PFSK-1 (cell line): ENCODE results near the gene COA1.

Experiments
- FOXP2 ChIP-seq: optimal IDR thresholded peaks from 2 replicates; pipeline ENCODE3; 2011; ENCODE audit warnings: borderline replicate concordance, control low read depth, inconsistent platforms; ENCODE audit not compliant: insufficient read depth; ENCODE audit errors: extremely low read length, extremely low read depth
- POLR2AphosphoS5 ChIP-seq: IDR thresholded peaks from 2 replicates; pipeline ENCODE4 v1.6.1; 2012; ENCODE audit warnings: low read depth, mild to moderate bottlenecking, control low read depth, low read length, moderate library complexity
- SIN3A ChIP-seq: IDR thresholded peaks from 2 replicates; pipeline ENCODE4 v1.6.1; 2012; ENCODE audit warnings: mild to moderate bottlenecking, low read length, moderate library complexity, borderline replicate concordance; ENCODE audit not compliant: insufficient read depth
- TAF1 ChIP-seq: IDR thresholded peaks from 2 replicates; pipeline ENCODE4 v1.6.1; 2012; ENCODE audit warnings: low read length, control low read depth, borderline replicate concordance; ENCODE audit not compliant: insufficient read depth
- TF ChIP-seq, protein P1 (sequence below), 2 experiments: IDR thresholded peaks; 2 replicates each; pipeline versions ENCODE4 v1.6.1 to v1.8.0; 2011 to 2012; ENCODE audit warnings: low read depth in 2 of 2, low read length in 2 of 2, control low read depth in 1 of 2, inconsistent platforms in 1 of 2, mild to moderate bottlenecking in 1 of 2, moderate library complexity in 1 of 2; ENCODE audit not compliant: insufficient read depth in 1 of 2

COA1 gene

DNA sequence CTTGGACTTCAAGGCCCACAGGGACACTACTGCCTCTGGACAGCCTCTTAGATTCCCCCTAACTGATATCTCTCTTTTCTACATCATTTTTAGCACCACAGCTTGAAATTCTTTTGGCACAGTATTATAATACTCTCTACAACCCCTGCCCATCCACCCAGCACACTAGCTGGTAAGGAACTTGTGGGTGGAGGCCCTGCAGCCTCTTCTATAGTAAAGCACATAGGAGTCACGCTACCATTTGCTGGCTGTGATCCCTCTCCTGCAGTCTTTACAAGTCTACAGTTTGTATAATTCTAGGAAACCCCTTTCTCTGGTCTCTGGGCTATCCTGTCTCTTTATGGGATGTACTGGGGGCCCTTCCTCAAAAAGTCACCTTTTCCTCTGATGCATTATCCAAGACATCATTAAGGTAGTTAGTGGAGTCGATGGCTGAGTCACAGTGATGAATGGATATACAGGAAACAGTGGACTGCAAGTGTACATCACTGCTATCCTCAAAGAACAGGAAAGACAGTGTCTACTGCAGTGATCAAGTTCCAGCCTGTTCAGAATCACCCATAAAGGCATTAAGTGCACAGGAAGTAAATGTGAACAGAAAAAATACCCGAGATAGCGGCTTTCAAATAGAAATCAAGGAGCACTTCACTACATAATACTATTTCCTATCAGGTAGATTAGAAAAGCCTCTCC is 92.1 kb downstream of the COA1 start:
- no peak for TF ChIP-seq POLR2AphosphoS5
- no peak for TF ChIP-seq TAF1
- TF ChIP-seq, protein P1, sequence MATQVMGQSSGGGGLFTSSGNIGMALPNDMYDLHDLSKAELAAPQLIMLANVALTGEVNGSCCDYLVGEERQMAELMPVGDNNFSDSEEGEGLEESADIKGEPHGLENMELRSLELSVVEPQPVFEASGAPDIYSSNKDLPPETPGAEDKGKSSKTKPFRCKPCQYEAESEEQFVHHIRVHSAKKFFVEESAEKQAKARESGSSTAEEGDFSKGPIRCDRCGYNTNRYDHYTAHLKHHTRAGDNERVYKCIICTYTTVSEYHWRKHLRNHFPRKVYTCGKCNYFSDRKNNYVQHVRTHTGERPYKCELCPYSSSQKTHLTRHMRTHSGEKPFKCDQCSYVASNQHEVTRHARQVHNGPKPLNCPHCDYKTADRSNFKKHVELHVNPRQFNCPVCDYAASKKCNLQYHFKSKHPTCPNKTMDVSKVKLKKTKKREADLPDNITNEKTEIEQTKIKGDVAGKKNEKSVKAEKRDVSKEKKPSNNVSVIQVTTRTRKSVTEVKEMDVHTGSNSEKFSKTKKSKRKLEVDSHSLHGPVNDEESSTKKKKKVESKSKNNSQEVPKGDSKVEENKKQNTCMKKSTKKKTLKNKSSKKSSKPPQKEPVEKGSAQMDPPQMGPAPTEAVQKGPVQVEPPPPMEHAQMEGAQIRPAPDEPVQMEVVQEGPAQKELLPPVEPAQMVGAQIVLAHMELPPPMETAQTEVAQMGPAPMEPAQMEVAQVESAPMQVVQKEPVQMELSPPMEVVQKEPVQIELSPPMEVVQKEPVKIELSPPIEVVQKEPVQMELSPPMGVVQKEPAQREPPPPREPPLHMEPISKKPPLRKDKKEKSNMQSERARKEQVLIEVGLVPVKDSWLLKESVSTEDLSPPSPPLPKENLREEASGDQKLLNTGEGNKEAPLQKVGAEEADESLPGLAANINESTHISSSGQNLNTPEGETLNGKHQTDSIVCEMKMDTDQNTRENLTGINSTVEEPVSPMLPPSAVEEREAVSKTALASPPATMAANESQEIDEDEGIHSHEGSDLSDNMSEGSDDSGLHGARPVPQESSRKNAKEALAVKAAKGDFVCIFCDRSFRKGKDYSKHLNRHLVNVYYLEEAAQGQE (IDR thresholded peaks at IDR 0.05; ENCODE audit: insufficient read depth in 1 of 2, low read depth in 2 of 2, low read length in 2 of 2) = no peak
- no peak for TF ChIP-seq FOXP2
- no peak for TF ChIP-seq SIN3A

DNA sequence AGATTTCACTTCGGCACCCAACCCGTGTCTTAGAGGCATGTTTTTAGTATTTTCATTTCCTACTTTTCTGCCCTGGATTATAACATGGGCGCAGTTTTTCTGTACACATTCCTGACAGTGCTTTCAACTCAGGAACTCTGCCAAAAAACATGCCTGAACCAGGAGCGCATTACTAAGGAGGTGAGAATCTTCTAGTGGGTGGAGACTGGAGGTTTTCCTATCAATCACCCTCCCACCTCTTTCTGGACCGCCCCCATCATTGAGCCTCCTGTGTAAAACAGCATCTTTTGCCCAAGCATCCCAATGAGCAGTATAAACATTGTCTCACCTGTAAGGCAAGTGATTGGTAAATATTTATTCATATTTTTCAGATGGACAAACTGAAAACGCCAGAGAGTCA is 93.2 kb downstream of the COA1 start:
- TF ChIP-seq FOXP2 = no peak
- no peak for TF ChIP-seq TAF1
- TF ChIP-seq, protein P1 (IDR thresholded peaks at IDR 0.05; ENCODE audit: insufficient read depth in 1 of 2, low read depth in 2 of 2, low read length in 2 of 2) = no peak

DNA sequence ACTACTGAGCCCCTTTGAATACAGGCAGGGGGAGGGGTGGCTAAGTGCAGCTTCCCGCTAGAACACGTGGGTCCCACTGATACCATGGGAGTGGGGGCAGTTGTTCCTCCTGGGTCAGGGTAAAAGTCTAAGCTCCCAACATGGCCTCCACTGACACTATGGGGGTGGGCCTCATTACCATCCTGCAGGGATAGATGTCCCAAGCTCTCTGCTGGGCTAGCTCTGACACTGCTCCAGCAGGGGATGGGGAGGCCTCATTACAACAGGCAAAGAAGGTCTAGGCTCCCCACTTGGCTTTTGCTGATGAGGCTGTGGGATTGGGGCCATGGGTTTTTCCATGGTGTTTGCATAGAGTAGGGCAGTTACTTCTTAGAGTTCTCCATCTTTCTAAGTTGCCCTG is 94.9 kb downstream of the COA1 start:
- TF ChIP-seq FOXP2 = no peak
- no peak for TF ChIP-seq POLR2AphosphoS5
- no peak for TF ChIP-seq TAF1
- TF ChIP-seq, protein P1 (IDR thresholded peaks at IDR 0.05; ENCODE audit: insufficient read depth in 1 of 2, low read depth in 2 of 2, low read length in 2 of 2) = no peak
- TF ChIP-seq SIN3A = no peak

DNA sequence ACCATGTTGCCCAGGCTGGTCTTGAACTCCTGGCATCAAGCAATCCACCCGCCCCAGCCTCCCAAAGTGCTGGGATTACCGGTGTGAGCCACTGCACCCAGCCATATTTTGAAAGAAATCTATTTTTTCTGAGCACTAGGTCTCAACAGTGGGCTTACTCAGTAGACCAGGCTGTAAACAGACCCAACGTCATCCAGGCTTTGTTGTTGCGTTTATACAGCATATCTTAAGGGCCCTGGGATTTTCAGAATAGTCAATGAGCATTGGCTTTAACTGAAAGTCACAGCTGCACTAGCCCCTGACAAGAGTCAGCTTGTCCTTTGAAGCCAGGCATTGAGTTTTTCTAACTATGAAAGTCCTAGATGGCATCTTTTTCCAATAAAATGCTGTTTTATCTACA is 96.6 kb downstream of the COA1 start:
- TF ChIP-seq TAF1 = no peak
- no peak for TF ChIP-seq SIN3A
- TF ChIP-seq FOXP2 = no peak
- TF ChIP-seq POLR2AphosphoS5 = no peak
- TF ChIP-seq, protein P1 (IDR thresholded peaks at IDR 0.05; ENCODE audit: insufficient read depth in 1 of 2, low read depth in 2 of 2, low read length in 2 of 2) = no peak

DNA sequence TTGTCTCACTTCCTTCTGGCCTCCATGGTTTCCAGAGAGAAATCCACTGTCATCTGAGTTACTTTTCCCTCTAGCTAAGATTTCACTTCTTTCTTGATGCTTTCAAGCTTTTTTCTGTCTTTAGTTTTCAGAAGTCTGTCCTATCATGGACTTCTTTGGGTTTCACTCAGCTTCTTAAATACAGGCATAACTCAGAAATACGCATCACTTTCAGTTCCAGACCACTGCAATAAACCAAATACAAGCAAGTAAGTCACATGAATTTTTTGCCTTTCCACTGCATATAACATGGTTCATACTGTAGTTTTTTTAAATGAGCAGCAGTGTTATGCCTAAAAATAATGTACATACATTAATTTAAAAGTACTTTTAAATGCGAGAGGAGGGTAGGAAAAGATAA is 97.8 kb downstream of the COA1 start:
- no peak for TF ChIP-seq FOXP2
- TF ChIP-seq, protein P1 (IDR thresholded peaks at IDR 0.05; ENCODE audit: insufficient read depth in 1 of 2, low read depth in 2 of 2, low read length in 2 of 2) = no peak
- TF ChIP-seq SIN3A = no peak
- TF ChIP-seq POLR2AphosphoS5 = no peak
- TF ChIP-seq TAF1 = no peak
